Inflammatory macrophage treated with lipopolysaccharide for 4 hours (primary cell): Measurements from ENCODE around the gene PDXP.
A peak's percentile ranks its signal among the peaks of the same experiment; 100 is the strongest.

ENCODE experiments used
- DNase-seq: peaks from one replicate; pipeline ENCODE4 v3.0.0-alpha.2; 2020

PDXP gene

GRCh38 chr22:37629928-37630327 lies 28.6 kb upstream of the PDXP start:
- no peak for DNase-seq

- no peak for DNase-seq
These were observed 27.6 kb upstream of the PDXP start for GRCh38 chr22:37630839-37631435.

- peak; percentile 22 for DNase-seq
These were observed 26.9 kb upstream of the PDXP start for GRCh38 chr22:37631448-37632173.

- DNase-seq, result peak; percentile 11
These were observed 26.1 kb upstream of the PDXP start for GRCh38 chr22:37632174-37633088.

GRCh38 chr22:37633089-37633624 lies 25.4 kb upstream of the PDXP start:
- DNase-seq, result peak; percentile 16

- peak; percentile 95 for DNase-seq
These were observed 24.7 kb upstream of the PDXP start for GRCh38 chr22:37633625-37634416.

- no peak for DNase-seq
These were observed 24.1 kb upstream of the PDXP start for GRCh38 chr22:37634417-37634924.

- no peak for DNase-seq
These were observed 23.4 kb upstream of the PDXP start for GRCh38 chr22:37635157-37635556.

- peak; percentile 49 for DNase-seq
These were observed 22.2 kb upstream of the PDXP start for GRCh38 chr22:37636186-37636948.

GRCh38 chr22:37636949-37637273 lies 21.6 kb upstream of the PDXP start:
- no peak for DNase-seq

GRCh38 chr22:37638391-37639069 lies 20.0 kb upstream of the PDXP start:
- peak; percentile 57 for DNase-seq

- no peak for DNase-seq
These were observed 19.3 kb upstream of the PDXP start, which contains the start of gene SH3BP1 for GRCh38 chr22:37639070-37639760. TSS of gene SH3BP1 (plus strand) at chr22:37639669. CDS start at chr22:37639788, 119 bp downstream.

- peak; percentile 51 for DNase-seq
These were observed 18.5 kb upstream of the PDXP start for GRCh38 chr22:37639771-37640590.

- DNase-seq, result no peak
These were observed 17.6 kb upstream of the PDXP start for GRCh38 chr22:37640591-37641560.

GRCh38 chr22:37641561-37641949 lies 17.0 kb upstream of the PDXP start:
- DNase-seq, result no peak

- peak; percentile 74 for DNase-seq
These were observed 15.2 kb upstream of the PDXP start for GRCh38 chr22:37643225-37643847.

GRCh38 chr22:37647317-37647716 lies 11.2 kb upstream of the PDXP start:
- no peak for DNase-seq

- DNase-seq, result no peak
These were observed 10.6 kb upstream of the PDXP start for GRCh38 chr22:37647928-37648327.
